ENCODE measurements around the gene BNC2. TPM values are rescaled to one million over a fixed set of nuclear protein-coding genes. Genes with fewer than 3 reads are reported as not detected.

BNC2 gene
- total RNA-seq, 2 experiments from 2014 or later, result not detected

GRCh38 chr9:16610538-16610937 is 259.9 kb downstream of the BNC2 start:
- ChIA-PET POLR2A (no interaction called here), CTCF (no interaction called here)
- no peaks in the 10 kb centered on the region for H3K36me3 Mint-ChIP-seq (ENCODE audit: low read depth)
- no peaks in the 10 kb centered on the region for H3K4me1 Mint-ChIP-seq (ENCODE audit: low read depth)
- H3K27me3 Mint-ChIP-seq (ENCODE audit: low read depth), result no peaks in the 10 kb centered on the region
- H3K27ac Mint-ChIP-seq, result no peak overlapping the region
- no peaks in the 10 kb centered on the region for H3K9me3 Mint-ChIP-seq (ENCODE audit: insufficient read depth)
- H3K4me3 Mint-ChIP-seq, result no peak overlapping the region
- DNase-seq, result no peak
- no peak for ATAC-seq

GRCh38 chr9:16608906-16609305 is 261.6 kb downstream of the BNC2 start:
- no peaks in the 10 kb centered on the region for H3K9me3 Mint-ChIP-seq (ENCODE audit: insufficient read depth)
- H3K4me1 Mint-ChIP-seq (ENCODE audit: low read depth), result no peaks in the 10 kb centered on the region
- POLR2A ChIA-PET, result no interaction called here
- CTCF ChIA-PET, result no interaction called here
- ATAC-seq, result no peak
- H3K27me3 Mint-ChIP-seq (ENCODE audit: low read depth), result no peaks in the 10 kb centered on the region
- no peaks in the 10 kb centered on the region for H3K36me3 Mint-ChIP-seq (ENCODE audit: low read depth)
- no peak for DNase-seq
- no peak overlapping the region for H3K4me3 Mint-ChIP-seq
- H3K27ac Mint-ChIP-seq, result no peak overlapping the region

GRCh38 chr9:16602494-16602893 is 268.0 kb downstream of the BNC2 start:
- no peaks in the 10 kb centered on the region for H3K36me3 Mint-ChIP-seq (ENCODE audit: low read depth)
- no peak overlapping the region for H3K27ac Mint-ChIP-seq
- no peak overlapping the region for H3K4me3 Mint-ChIP-seq
- ChIA-PET CTCF (no interaction called here), POLR2A (no interaction called here)
- H3K27me3 Mint-ChIP-seq (ENCODE audit: low read depth), result no peaks in the 10 kb centered on the region
- no peak for ATAC-seq
- no peaks in the 10 kb centered on the region for H3K4me1 Mint-ChIP-seq (ENCODE audit: low read depth)
- DNase-seq, result no peak
- H3K9me3 Mint-ChIP-seq (ENCODE audit: insufficient read depth), result no peaks in the 10 kb centered on the region

- DNase-seq (no peak), ATAC-seq (no peak)
- H3K27ac Mint-ChIP-seq, result no peak overlapping the region
- H3K27me3 Mint-ChIP-seq (ENCODE audit: low read depth), result no peaks in the 10 kb centered on the region
- no peaks in the 10 kb centered on the region for H3K36me3 Mint-ChIP-seq (ENCODE audit: low read depth)
- H3K9me3 Mint-ChIP-seq (ENCODE audit: insufficient read depth), result no peaks in the 10 kb centered on the region
- H3K4me1 Mint-ChIP-seq (ENCODE audit: low read depth), result no peaks in the 10 kb centered on the region
- ChIA-PET CTCF (no interaction called here), POLR2A (no interaction called here)
- H3K4me3 Mint-ChIP-seq, result no peak overlapping the region
Measured at GRCh38 chr9:16601991-16602390, 268.5 kb downstream of the BNC2 start.

- POLR2A ChIA-PET, result no interaction called here
- no peak for DNase-seq
- Mint-ChIP-seq H3K36me3 (ENCODE audit: low read depth) (no peaks in the 10 kb centered on the region), H3K27me3 (ENCODE audit: low read depth) (no peaks in the 10 kb centered on the region), H3K4me1 (ENCODE audit: low read depth) (no peaks in the 10 kb centered on the region), H3K9me3 (ENCODE audit: insufficient read depth) (no peaks in the 10 kb centered on the region), H3K27ac (no peak overlapping the region), H3K4me3 (no peak overlapping the region)
- CTCF ChIA-PET, result no interaction called here
- no peak for ATAC-seq
Measured at GRCh38 chr9:16598316-16598715, 272.2 kb downstream of the BNC2 start.

GRCh38 chr9:16597136-16597535 is 273.3 kb downstream of the BNC2 start:
- ChIA-PET CTCF (no interaction called here), POLR2A (no interaction called here)
- H3K4me1 Mint-ChIP-seq (ENCODE audit: low read depth), result no peaks in the 10 kb centered on the region
- H3K27me3 Mint-ChIP-seq (ENCODE audit: low read depth), result no peaks in the 10 kb centered on the region
- no peaks in the 10 kb centered on the region for H3K9me3 Mint-ChIP-seq (ENCODE audit: insufficient read depth)
- no peak overlapping the region for H3K27ac Mint-ChIP-seq
- no peak for ATAC-seq
- no peak for DNase-seq
- H3K4me3 Mint-ChIP-seq, result no peak overlapping the region
- H3K36me3 Mint-ChIP-seq (ENCODE audit: low read depth), result no peaks in the 10 kb centered on the region

GRCh38 chr9:16595227-16595626 is 275.2 kb downstream of the BNC2 start:
- Mint-ChIP-seq H3K4me3 (no peak overlapping the region), H3K9me3 (ENCODE audit: insufficient read depth) (no peaks in the 10 kb centered on the region), H3K4me1 (ENCODE audit: low read depth) (no peaks in the 10 kb centered on the region), H3K27ac (no peak overlapping the region), H3K36me3 (ENCODE audit: low read depth) (no peaks in the 10 kb centered on the region), H3K27me3 (ENCODE audit: low read depth) (no peaks in the 10 kb centered on the region)
- DNase-seq (no peak), ATAC-seq (no peak)
- CTCF ChIA-PET, result no interaction called here
- POLR2A ChIA-PET, result no interaction called here

- ChIA-PET CTCF (no interaction called here), POLR2A (no interaction called here)
- Mint-ChIP-seq H3K4me1 (ENCODE audit: low read depth) (no peaks in the 10 kb centered on the region), H3K27me3 (ENCODE audit: low read depth) (no peaks in the 10 kb centered on the region), H3K9me3 (ENCODE audit: insufficient read depth) (no peaks in the 10 kb centered on the region), H3K27ac (no peak overlapping the region), H3K4me3 (no peak overlapping the region), H3K36me3 (ENCODE audit: low read depth) (no peaks in the 10 kb centered on the region)
- DNase-seq, result no peak
- no peak for ATAC-seq
Measured at GRCh38 chr9:16594787-16595186, 275.7 kb downstream of the BNC2 start.

GRCh38 chr9:16593746-16594145 is 276.7 kb downstream of the BNC2 start:
- CTCF ChIA-PET, result interaction anchor here (0.6 kb wide), 1 partner anchor 46 kb away, joined by 4 read pairs; no protein-coding TSS in a partner anchor
- POLR2A ChIA-PET, result no interaction called here
- Mint-ChIP-seq H3K27ac (no peak overlapping the region), H3K9me3 (ENCODE audit: insufficient read depth) (no peaks in the 10 kb centered on the region), H3K4me3 (no peak overlapping the region), H3K36me3 (ENCODE audit: low read depth) (no peaks in the 10 kb centered on the region), H3K4me1 (ENCODE audit: low read depth) (no peaks in the 10 kb centered on the region), H3K27me3 (ENCODE audit: low read depth) (no peaks in the 10 kb centered on the region)
- ATAC-seq (no peak), DNase-seq (no peak)

GRCh38 chr9:16591092-16591491 is 279.4 kb downstream of the BNC2 start:
- H3K4me3 Mint-ChIP-seq, result no peak overlapping the region
- CTCF ChIA-PET, result no interaction called here
- POLR2A ChIA-PET, result no interaction called here
- H3K36me3 Mint-ChIP-seq (ENCODE audit: low read depth), result no peaks in the 10 kb centered on the region
- ATAC-seq, result no peak
- H3K27ac Mint-ChIP-seq, result no peak overlapping the region
- no peaks in the 10 kb centered on the region for H3K4me1 Mint-ChIP-seq (ENCODE audit: low read depth)
- no peaks in the 10 kb centered on the region for H3K27me3 Mint-ChIP-seq (ENCODE audit: low read depth)
- H3K9me3 Mint-ChIP-seq (ENCODE audit: insufficient read depth), result no peaks in the 10 kb centered on the region
- no peak for DNase-seq

GRCh38 chr9:16585591-16585990 is 284.9 kb downstream of the BNC2 start:
- H3K4me3 Mint-ChIP-seq, result no peak overlapping the region
- H3K27me3 Mint-ChIP-seq (ENCODE audit: low read depth), result no peaks in the 10 kb centered on the region
- ChIA-PET CTCF (no interaction called here), POLR2A (no interaction called here)
- no peak overlapping the region for H3K27ac Mint-ChIP-seq
- H3K36me3 Mint-ChIP-seq (ENCODE audit: low read depth), result no peaks in the 10 kb centered on the region
- H3K4me1 Mint-ChIP-seq (ENCODE audit: low read depth), result no peaks in the 10 kb centered on the region
- no peaks in the 10 kb centered on the region for H3K9me3 Mint-ChIP-seq (ENCODE audit: insufficient read depth)
- DNase-seq, result no peak
- ATAC-seq, result no peak

- ATAC-seq (no peak), DNase-seq (no peak)
- no peak overlapping the region for H3K27ac Mint-ChIP-seq
- ChIA-PET CTCF (no interaction called here), POLR2A (no interaction called here)
- no peaks in the 10 kb centered on the region for H3K4me1 Mint-ChIP-seq (ENCODE audit: low read depth)
- H3K4me3 Mint-ChIP-seq, result no peak overlapping the region
- H3K9me3 Mint-ChIP-seq (ENCODE audit: insufficient read depth), result no peaks in the 10 kb centered on the region
- H3K36me3 Mint-ChIP-seq (ENCODE audit: low read depth), result no peaks in the 10 kb centered on the region
- no peaks in the 10 kb centered on the region for H3K27me3 Mint-ChIP-seq (ENCODE audit: low read depth)
Measured at GRCh38 chr9:16579872-16580432, 290.5 kb downstream of the BNC2 start.

- H3K9me3 Mint-ChIP-seq (ENCODE audit: insufficient read depth), result no peaks in the 10 kb centered on the region
- H3K27ac Mint-ChIP-seq, result no peak overlapping the region
- ChIA-PET POLR2A (no interaction called here), CTCF (no interaction called here)
- H3K36me3 Mint-ChIP-seq (ENCODE audit: low read depth), result no peaks in the 10 kb centered on the region
- no peak overlapping the region for H3K4me3 Mint-ChIP-seq
- DNase-seq (no peak), ATAC-seq (no peak)
- H3K4me1 Mint-ChIP-seq (ENCODE audit: low read depth), result no peaks in the 10 kb centered on the region
- no peaks in the 10 kb centered on the region for H3K27me3 Mint-ChIP-seq (ENCODE audit: low read depth)
Measured at GRCh38 chr9:16575986-16576245, 294.6 kb downstream of the BNC2 start.

Data from activated CD8-positive, alpha-beta T cell treated with anti-CD3 and anti-CD28 coated beads, Interleukin-2, amount 10 ng/mL, durations not matched to agents 7 days and 5 days (primary cell).